ENCODE measurements around the gene ZNF791.
"Not testable (repeated sequence)": the region's sequence is repeated elsewhere in the genome, so short reads cannot be mapped to it uniquely, and the experiment has no call there.

DNA sequence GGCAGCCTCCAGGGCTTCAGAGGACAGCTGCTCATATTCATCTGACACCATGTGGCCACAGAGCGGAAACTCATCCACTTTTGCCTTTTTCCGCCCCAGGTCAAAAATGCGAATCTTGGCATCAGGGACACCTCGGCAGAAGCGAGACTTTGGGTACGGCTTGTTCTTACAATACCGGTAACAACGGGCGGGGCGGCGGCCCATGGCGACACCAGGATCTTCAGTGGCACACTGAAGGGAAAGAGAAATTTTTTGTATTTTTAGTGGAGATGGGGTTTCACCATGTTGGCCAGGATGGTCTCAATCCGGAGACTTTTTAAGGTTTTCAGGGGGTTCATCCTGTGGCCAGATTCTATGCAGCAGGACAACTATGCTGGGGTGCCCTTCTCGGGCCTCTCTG is 33.0 kb downstream of the ZNF791 start:
- not testable (repeated sequence) for TF ChIP-seq MLX (CRISPR knock-in tag; IDR thresholded peaks at IDR 0.05); CTCF (IDR thresholded peaks at IDR 0.05); TP53 (CRISPR knock-in tag; IDR thresholded peaks at IDR 0.05); ZNF317 (CRISPR knock-in tag; IDR thresholded peaks at IDR 0.05; ENCODE audit: borderline replicate concordance, low read depth); CREB1 (CRISPR knock-in tag; IDR thresholded peaks at IDR 0.05); MAX (CRISPR knock-in tag; IDR thresholded peaks at IDR 0.05); FOXJ3 (CRISPR knock-in tag; IDR thresholded peaks at IDR 0.05; ENCODE audit: borderline replicate concordance); CREM (CRISPR knock-in tag; IDR thresholded peaks at IDR 0.05); USF1 (CRISPR knock-in tag; IDR thresholded peaks at IDR 0.05); ARID4B (CRISPR knock-in tag; IDR thresholded peaks at IDR 0.05; ENCODE audit: borderline replicate concordance)
- TF ChIP-seq, protein P1, sequence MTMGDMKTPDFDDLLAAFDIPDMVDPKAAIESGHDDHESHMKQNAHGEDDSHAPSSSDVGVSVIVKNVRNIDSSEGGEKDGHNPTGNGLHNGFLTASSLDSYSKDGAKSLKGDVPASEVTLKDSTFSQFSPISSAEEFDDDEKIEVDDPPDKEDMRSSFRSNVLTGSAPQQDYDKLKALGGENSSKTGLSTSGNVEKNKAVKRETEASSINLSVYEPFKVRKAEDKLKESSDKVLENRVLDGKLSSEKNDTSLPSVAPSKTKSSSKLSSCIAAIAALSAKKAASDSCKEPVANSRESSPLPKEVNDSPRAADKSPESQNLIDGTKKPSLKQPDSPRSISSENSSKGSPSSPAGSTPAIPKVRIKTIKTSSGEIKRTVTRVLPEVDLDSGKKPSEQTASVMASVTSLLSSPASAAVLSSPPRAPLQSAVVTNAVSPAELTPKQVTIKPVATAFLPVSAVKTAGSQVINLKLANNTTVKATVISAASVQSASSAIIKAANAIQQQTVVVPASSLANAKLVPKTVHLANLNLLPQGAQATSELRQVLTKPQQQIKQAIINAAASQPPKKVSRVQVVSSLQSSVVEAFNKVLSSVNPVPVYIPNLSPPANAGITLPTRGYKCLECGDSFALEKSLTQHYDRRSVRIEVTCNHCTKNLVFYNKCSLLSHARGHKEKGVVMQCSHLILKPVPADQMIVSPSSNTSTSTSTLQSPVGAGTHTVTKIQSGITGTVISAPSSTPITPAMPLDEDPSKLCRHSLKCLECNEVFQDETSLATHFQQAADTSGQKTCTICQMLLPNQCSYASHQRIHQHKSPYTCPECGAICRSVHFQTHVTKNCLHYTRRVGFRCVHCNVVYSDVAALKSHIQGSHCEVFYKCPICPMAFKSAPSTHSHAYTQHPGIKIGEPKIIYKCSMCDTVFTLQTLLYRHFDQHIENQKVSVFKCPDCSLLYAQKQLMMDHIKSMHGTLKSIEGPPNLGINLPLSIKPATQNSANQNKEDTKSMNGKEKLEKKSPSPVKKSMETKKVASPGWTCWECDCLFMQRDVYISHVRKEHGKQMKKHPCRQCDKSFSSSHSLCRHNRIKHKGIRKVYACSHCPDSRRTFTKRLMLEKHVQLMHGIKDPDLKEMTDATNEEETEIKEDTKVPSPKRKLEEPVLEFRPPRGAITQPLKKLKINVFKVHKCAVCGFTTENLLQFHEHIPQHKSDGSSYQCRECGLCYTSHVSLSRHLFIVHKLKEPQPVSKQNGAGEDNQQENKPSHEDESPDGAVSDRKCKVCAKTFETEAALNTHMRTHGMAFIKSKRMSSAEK (CRISPR knock-in tag; IDR thresholded peaks at IDR 0.05; ENCODE audit: borderline replicate concordance), result not testable (repeated sequence)
- TF ChIP-seq, protein P2, sequence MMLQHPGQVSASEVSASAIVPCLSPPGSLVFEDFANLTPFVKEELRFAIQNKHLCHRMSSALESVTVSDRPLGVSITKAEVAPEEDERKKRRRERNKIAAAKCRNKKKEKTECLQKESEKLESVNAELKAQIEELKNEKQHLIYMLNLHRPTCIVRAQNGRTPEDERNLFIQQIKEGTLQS (CRISPR knock-in tag; conservative IDR thresholded peaks at IDR 0.05), result not testable (repeated sequence)
- TF ChIP-seq, protein P3, sequence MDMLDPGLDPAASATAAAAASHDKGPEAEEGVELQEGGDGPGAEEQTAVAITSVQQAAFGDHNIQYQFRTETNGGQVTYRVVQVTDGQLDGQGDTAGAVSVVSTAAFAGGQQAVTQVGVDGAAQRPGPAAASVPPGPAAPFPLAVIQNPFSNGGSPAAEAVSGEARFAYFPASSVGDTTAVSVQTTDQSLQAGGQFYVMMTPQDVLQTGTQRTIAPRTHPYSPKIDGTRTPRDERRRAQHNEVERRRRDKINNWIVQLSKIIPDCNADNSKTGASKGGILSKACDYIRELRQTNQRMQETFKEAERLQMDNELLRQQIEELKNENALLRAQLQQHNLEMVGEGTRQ (CRISPR knock-in tag; IDR thresholded peaks at IDR 0.05), result not testable (repeated sequence)

All from WTC11 (cell line).